ENCODE results near the gene PDE2A. TPM values are rescaled to one million over a fixed set of nuclear protein-coding genes. Genes with fewer than 3 reads are reported as not detected.

The PDE2A gene
- total RNA-seq, 1 donor from 2014 or later, result 4.0 TPM

GRCh38 chr11:72605973-72606747 lies 68.1 kb downstream of the PDE2A start:
- H3K36me3 Mint-ChIP-seq (ENCODE audit: insufficient read depth), result no peaks in the 10 kb centered on the region
- H3K27me3 Mint-ChIP-seq, result peaks cover 48% of the 10 kb centered on the region
- DNase-seq (ENCODE audit: low spot score, unreplicated experiment), result no peak
- H3K4me1 Mint-ChIP-seq (ENCODE audit: low read depth), result no peaks in the 10 kb centered on the region
- no peak for TF ChIP-seq CTCF (IDR thresholded peaks at IDR 0.05; ENCODE audit: unreplicated experiment)
- no peak overlapping the region for H3K4me3 Mint-ChIP-seq (ENCODE audit: low read depth)
- no peak overlapping the region for H3K27ac Mint-ChIP-seq
- H3K9me3 Mint-ChIP-seq (ENCODE audit: low read depth), result no peaks in the 10 kb centered on the region

GRCh38 chr11:72604256-72604655 lies 70.0 kb downstream of the PDE2A start:
- Mint-ChIP-seq H3K27ac (no peak overlapping the region), H3K27me3 (peaks cover 48% of the 10 kb centered on the region), H3K4me1 (ENCODE audit: low read depth) (no peaks in the 10 kb centered on the region), H3K9me3 (ENCODE audit: low read depth) (no peaks in the 10 kb centered on the region), H3K4me3 (ENCODE audit: low read depth) (no peak overlapping the region), H3K36me3 (ENCODE audit: insufficient read depth) (no peaks in the 10 kb centered on the region)
- no peak for DNase-seq (ENCODE audit: low spot score, unreplicated experiment)
- no peak for TF ChIP-seq CTCF (IDR thresholded peaks at IDR 0.05; ENCODE audit: unreplicated experiment)

GRCh38 chr11:72602250-72602904 lies 71.8 kb downstream of the PDE2A start:
- H3K36me3 Mint-ChIP-seq (ENCODE audit: insufficient read depth), result no peaks in the 10 kb centered on the region
- TF ChIP-seq CTCF (IDR thresholded peaks at IDR 0.05; ENCODE audit: unreplicated experiment), result no peak
- H3K27ac Mint-ChIP-seq, result no peak overlapping the region
- H3K9me3 Mint-ChIP-seq (ENCODE audit: low read depth), result no peaks in the 10 kb centered on the region
- DNase-seq (ENCODE audit: low spot score, unreplicated experiment), result no peak
- no peak overlapping the region for H3K4me3 Mint-ChIP-seq (ENCODE audit: low read depth)
- peaks cover 50% of the 10 kb centered on the region for H3K27me3 Mint-ChIP-seq
- H3K4me1 Mint-ChIP-seq (ENCODE audit: low read depth), result no peaks in the 10 kb centered on the region

- no peaks in the 10 kb centered on the region for H3K4me1 Mint-ChIP-seq (ENCODE audit: low read depth)
- no peaks in the 10 kb centered on the region for H3K36me3 Mint-ChIP-seq (ENCODE audit: insufficient read depth)
- TF ChIP-seq CTCF (IDR thresholded peaks at IDR 0.05; ENCODE audit: unreplicated experiment), result no peak
- H3K4me3 Mint-ChIP-seq (ENCODE audit: low read depth), result no peak overlapping the region
- no peak for DNase-seq (ENCODE audit: low spot score, unreplicated experiment)
- H3K27ac Mint-ChIP-seq, result no peak overlapping the region
- H3K27me3 Mint-ChIP-seq, result peaks cover 60% of the 10 kb centered on the region
- no peaks in the 10 kb centered on the region for H3K9me3 Mint-ChIP-seq (ENCODE audit: low read depth)
Observed at GRCh38 chr11:72600557-72600956, 73.7 kb downstream of the PDE2A start.

GRCh38 chr11:72599325-72600117 lies 74.7 kb downstream of the PDE2A start:
- H3K27me3 Mint-ChIP-seq, result peaks cover 65% of the 10 kb centered on the region
- no peak for DNase-seq (ENCODE audit: low spot score, unreplicated experiment)
- no peaks in the 10 kb centered on the region for H3K36me3 Mint-ChIP-seq (ENCODE audit: insufficient read depth)
- H3K4me1 Mint-ChIP-seq (ENCODE audit: low read depth), result no peaks in the 10 kb centered on the region
- no peaks in the 10 kb centered on the region for H3K9me3 Mint-ChIP-seq (ENCODE audit: low read depth)
- H3K27ac Mint-ChIP-seq, result no peak overlapping the region
- TF ChIP-seq CTCF (IDR thresholded peaks at IDR 0.05; ENCODE audit: unreplicated experiment), result no peak
- H3K4me3 Mint-ChIP-seq (ENCODE audit: low read depth), result no peak overlapping the region

All from progenitor cell of endocrine pancreas (in vitro differentiated cells).